Endodermal cell (in vitro differentiated cells): Measurements from ENCODE around the gene PDHA1. TPM values are rescaled to one million over a fixed set of nuclear protein-coding genes. Genes with fewer than 3 reads are reported as not detected.

Experiments
- DNase-seq: peaks from one replicate; pipeline ENCODE4 v3.0.0-alpha.2; 2017
- H3K27ac ChIP-seq: 2 replicates; pipeline ENCODE4 v1.5.1; 2013; ENCODE audit warnings: mild to moderate bottlenecking, low read depth, low read length, moderate library complexity
- H3K27me3 ChIP-seq: 2 replicates; pipeline ENCODE4 v1.6.1; 2013; ENCODE audit warnings: mild to moderate bottlenecking, low read length, moderate library complexity; ENCODE audit not compliant: insufficient read depth, control insufficient read depth, poor library complexity, severe bottlenecking
- H3K36me3 ChIP-seq: 2 replicates; pipeline ENCODE4 v1.7.0; 2013; ENCODE audit warnings: mild to moderate bottlenecking, low read length, moderate library complexity; ENCODE audit not compliant: control insufficient read depth, insufficient read depth
- H3K4me1 ChIP-seq: one replicate; pipeline ENCODE4 v1.7.0; 2013; ENCODE audit warnings: low read length; ENCODE audit not compliant: control insufficient read depth, insufficient read depth
- H3K4me3 ChIP-seq: 2 replicates; pipeline ENCODE4 v1.5.1; 2013; ENCODE audit warnings: mild to moderate bottlenecking, low read length, moderate library complexity
- H3K9ac ChIP-seq: 2 replicates; pipeline ENCODE4 v1.6.1; 2013; ENCODE audit warnings: mild to moderate bottlenecking, low read length, moderate library complexity; ENCODE audit not compliant: poor library complexity, severe bottlenecking; ENCODE audit errors: extremely low read depth
- H3K9me3 ChIP-seq: 2 replicates; pipeline ENCODE4 v1.6.1; 2013; ENCODE audit warnings: mild to moderate bottlenecking, low read length, moderate library complexity; ENCODE audit not compliant: control insufficient read depth
- H3K27ac Mint-ChIP-seq: 2 replicates; pipeline ENCODE4 v1.8.0; 2020; ENCODE audit warnings: mixed read lengths
- H3K27me3 Mint-ChIP-seq: 2 replicates; pipeline ENCODE4 v1.8.0; 2021; ENCODE audit warnings: mild to moderate bottlenecking, mixed read lengths; ENCODE audit not compliant: insufficient read depth
- H3K36me3 Mint-ChIP-seq: 2 replicates; pipeline ENCODE4 v1.8.0; 2020; ENCODE audit warnings: low read depth, mixed read lengths
- H3K4me1 Mint-ChIP-seq: 2 replicates; pipeline ENCODE4 v1.8.0; 2020; ENCODE audit warnings: mixed read lengths
- H3K4me3 Mint-ChIP-seq: 2 replicates; pipeline ENCODE4 v1.8.0; 2020; ENCODE audit warnings: mild to moderate bottlenecking, moderate library complexity, mixed read lengths
- H3K9me3 Mint-ChIP-seq: 2 replicates; pipeline ENCODE4 v1.8.0; 2020; ENCODE audit warnings: mild to moderate bottlenecking, mixed read lengths
- WGBS, 2 experiments: methylation state at CpG; one replicate each; pipeline versions ENCODE4 v1.1.5 to v1.1.7; 2013; ENCODE audit warnings: missing lambda C conversion rate in 2 of 2, mixed read lengths in 1 of 2; ENCODE audit not compliant: insufficient coverage in 1 of 2, insufficient read length in 1 of 2; 5-methylcytosine and 5-hydroxymethylcytosine counted together
- total RNA-seq, 2 donors: library from RNA; stranded (reverse); fragmentation: NEBNext Ultra II Directional in 1 of 2; extraction: Animal tissue kit (Norgen Biotek cat#: 25700) in 1 of 2; gene quantifications; 2 replicates in 1 of 2; 3 replicates in 1 of 2; pipeline ENCODE4 v1.2.1, GENCODE V29; 2021
- TF ChIP-seq, protein P1 (sequence below): fragments of 200-600 bp; sonication (generic); conservative IDR thresholded peaks from 2 replicates; pipeline ENCODE4 v1.5.0; 2021; ENCODE audit warnings: antibody characterized with exemption, mild to moderate bottlenecking

PDHA1 gene
- total RNA-seq, 2 donors from 2014 or later = 341 to 362 TPM

DNA sequence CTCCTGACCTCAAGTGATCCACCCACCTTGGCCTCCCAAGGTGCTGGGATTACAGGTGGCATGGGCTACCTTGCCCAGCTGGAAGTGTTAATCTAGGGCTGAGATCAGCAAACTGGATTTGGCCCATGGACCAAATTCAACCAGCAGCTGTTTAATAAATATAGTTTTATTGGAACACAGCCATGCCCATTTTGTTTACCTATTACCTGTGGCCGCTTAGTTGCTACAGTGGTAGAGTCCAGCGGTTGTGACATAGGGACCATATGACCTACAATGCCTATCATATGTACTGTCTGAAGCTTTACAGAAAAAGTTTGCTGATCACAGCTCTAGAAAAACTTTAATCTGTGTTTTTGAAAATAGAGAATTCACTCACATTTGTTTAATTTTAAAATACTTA is 17.2 kb upstream of the PDHA1 start:
- Histone ChIP-seq H3K27ac (no peak overlapping the region), H3K9ac (no peak overlapping the region), H3K4me1 (no peaks in the 10 kb centered on the region), H3K4me3 (no peak overlapping the region), H3K36me3 (no peaks in the 10 kb centered on the region), H3K9me3 (no peaks in the 10 kb centered on the region), H3K27me3 (no peaks in the 10 kb centered on the region)
- Mint-ChIP-seq H3K27ac (no peak overlapping the region), H3K4me3 (no peak overlapping the region), H3K9me3 (peaks cover 59% of the 10 kb centered on the region), H3K36me3 (no peaks in the 10 kb centered on the region), H3K4me1 (no peaks in the 10 kb centered on the region), H3K27me3 (no peaks in the 10 kb centered on the region)
- TF ChIP-seq, protein P1, sequence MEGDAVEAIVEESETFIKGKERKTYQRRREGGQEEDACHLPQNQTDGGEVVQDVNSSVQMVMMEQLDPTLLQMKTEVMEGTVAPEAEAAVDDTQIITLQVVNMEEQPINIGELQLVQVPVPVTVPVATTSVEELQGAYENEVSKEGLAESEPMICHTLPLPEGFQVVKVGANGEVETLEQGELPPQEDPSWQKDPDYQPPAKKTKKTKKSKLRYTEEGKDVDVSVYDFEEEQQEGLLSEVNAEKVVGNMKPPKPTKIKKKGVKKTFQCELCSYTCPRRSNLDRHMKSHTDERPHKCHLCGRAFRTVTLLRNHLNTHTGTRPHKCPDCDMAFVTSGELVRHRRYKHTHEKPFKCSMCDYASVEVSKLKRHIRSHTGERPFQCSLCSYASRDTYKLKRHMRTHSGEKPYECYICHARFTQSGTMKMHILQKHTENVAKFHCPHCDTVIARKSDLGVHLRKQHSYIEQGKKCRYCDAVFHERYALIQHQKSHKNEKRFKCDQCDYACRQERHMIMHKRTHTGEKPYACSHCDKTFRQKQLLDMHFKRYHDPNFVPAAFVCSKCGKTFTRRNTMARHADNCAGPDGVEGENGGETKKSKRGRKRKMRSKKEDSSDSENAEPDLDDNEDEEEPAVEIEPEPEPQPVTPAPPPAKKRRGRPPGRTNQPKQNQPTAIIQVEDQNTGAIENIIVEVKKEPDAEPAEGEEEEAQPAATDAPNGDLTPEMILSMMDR = no peak
- no peak for DNase-seq
- 100% methylated on average over 2 of the region's 2 CpGs for WGBS, 2 experiments

DNA sequence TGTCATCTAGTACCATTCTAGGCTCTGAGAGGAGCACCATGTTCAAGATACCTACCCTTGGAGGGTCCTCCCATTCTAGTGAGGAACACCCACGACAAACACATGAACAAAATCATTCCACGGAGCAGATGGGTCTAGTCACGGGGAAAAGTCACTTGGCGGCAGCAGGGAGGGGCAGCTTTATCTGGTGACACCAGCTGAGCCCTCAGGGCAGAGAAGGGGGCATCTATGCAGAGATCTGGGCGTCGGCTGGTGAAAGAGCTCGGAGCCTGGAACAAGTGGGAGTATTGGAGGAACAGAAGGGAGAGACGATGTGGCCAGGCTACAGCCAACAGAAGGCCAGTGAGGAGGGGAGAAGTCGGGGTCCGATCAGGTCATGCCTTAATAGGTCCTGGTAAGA is 11.9 kb upstream of the PDHA1 start:
- TF ChIP-seq, protein P1 = no peak
- Histone ChIP-seq H3K27me3 (no peaks in the 10 kb centered on the region), H3K27ac (no peak overlapping the region), H3K4me3 (no peak overlapping the region), H3K9ac (no peak overlapping the region), H3K36me3 (no peaks in the 10 kb centered on the region), H3K9me3 (peaks cover 16% of the 10 kb centered on the region), H3K4me1 (no peaks in the 10 kb centered on the region)
- H3K4me3 Mint-ChIP-seq = no peak overlapping the region
- H3K4me1 Mint-ChIP-seq = no peaks in the 10 kb centered on the region
- H3K27ac Mint-ChIP-seq = no peak overlapping the region
- peaks cover 73% of the 10 kb centered on the region for H3K9me3 Mint-ChIP-seq
- 80 to 95% methylated on average over 2 to 10 of the region's 10 CpGs for WGBS, 2 experiments
- H3K36me3 Mint-ChIP-seq = no peaks in the 10 kb centered on the region
- no peaks in the 10 kb centered on the region for H3K27me3 Mint-ChIP-seq
- no peak for DNase-seq

DNA sequence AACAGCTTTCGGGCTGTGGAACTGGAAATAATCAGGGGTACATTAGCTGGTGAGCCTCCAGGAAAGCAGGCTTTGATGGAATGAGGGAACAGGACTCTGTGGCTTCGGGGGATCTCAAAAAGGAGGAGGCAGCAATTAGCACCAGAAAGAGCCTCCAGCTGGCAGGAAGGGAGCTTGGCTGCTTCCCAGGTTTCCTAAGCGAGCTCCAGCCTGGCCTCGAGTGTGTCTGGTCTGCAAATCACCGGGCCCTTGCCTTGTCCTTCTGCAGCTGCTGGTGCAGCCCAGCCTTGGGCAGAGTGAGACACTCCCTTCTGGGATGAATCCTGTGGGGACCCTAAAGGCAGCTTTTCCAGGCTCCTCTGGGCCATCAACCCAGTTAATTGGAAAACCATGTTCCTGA is 10.7 kb upstream of the PDHA1 start:
- Mint-ChIP-seq H3K4me3 (no peak overlapping the region), H3K4me1 (no peaks in the 10 kb centered on the region), H3K27ac (no peak overlapping the region), H3K36me3 (no peaks in the 10 kb centered on the region), H3K27me3 (no peaks in the 10 kb centered on the region), H3K9me3 (peaks cover 77% of the 10 kb centered on the region)
- Histone ChIP-seq H3K9me3 (peaks cover 16% of the 10 kb centered on the region), H3K9ac (no peak overlapping the region), H3K4me1 (no peaks in the 10 kb centered on the region), H3K4me3 (no peak overlapping the region), H3K27ac (no peak overlapping the region), H3K36me3 (no peaks in the 10 kb centered on the region), H3K27me3 (no peaks in the 10 kb centered on the region)
- 75 to 90% methylated on average over 2 to 5 of the region's 5 CpGs for WGBS, 2 experiments
- TF ChIP-seq, protein P1 = no peak
- peak; percentile 55 for DNase-seq
